HG03025 (cell line): ENCODE results near the gene TMEM270.

ENCODE experiments used
- ATAC-seq: cut with Tn5 transposase; IDR thresholded peaks from one replicate; pipeline ENCODE4 v1.9.1; 2021; ENCODE audit warnings: mild to moderate bottlenecking, moderate library complexity; ENCODE audit not compliant: unreplicated experiment, low FRiP score

The TMEM270 gene

GRCh38 chr7:73851410-73852338, 9.3 kb upstream of the TMEM270 start:
- peak; percentile 73 for ATAC-seq

GRCh38 chr7:73852500-73852899, 8.5 kb upstream of the TMEM270 start:
- no peak for ATAC-seq

- ATAC-seq, result no peak
Observed at GRCh38 chr7:73856941-73857340, 4.0 kb upstream of the TMEM270 start.

- no peak for ATAC-seq
Observed at GRCh38 chr7:73858807-73859206, 2.2 kb upstream of the TMEM270 start.

GRCh38 chr7:73861305-73861704, 346 bp downstream of the TMEM270 start:
- no peak for ATAC-seq

- no peak for ATAC-seq
Observed at GRCh38 chr7:73864981-73865711, 4.2 kb downstream of the TMEM270 start.

- ATAC-seq, result no peak
Observed at GRCh38 chr7:73865738-73866445, 4.9 kb downstream of the TMEM270 start.

GRCh38 chr7:73866446-73866767, 5.4 kb downstream of the TMEM270 start:
- no peak for ATAC-seq

GRCh38 chr7:73869011-73869798, 8.2 kb downstream of the TMEM270 start:
- ATAC-seq, result no peak

- no peak for ATAC-seq
Observed at GRCh38 chr7:73870041-73870492, 9.1 kb downstream of the TMEM270 start.

- ATAC-seq, result no peak
Observed at GRCh38 chr7:73871163-73872011, 10.4 kb downstream of the TMEM270 start.

GRCh38 chr7:73872056-73872908, 11.3 kb downstream of the TMEM270 start:
- ATAC-seq, result no peak

- ATAC-seq, result no peak
Observed at GRCh38 chr7:73876361-73876760, 15.4 kb downstream of the TMEM270 start.

- no peak for ATAC-seq
Observed at GRCh38 chr7:73876973-73877372, 16.0 kb downstream of the TMEM270 start.

GRCh38 chr7:73879977-73880681, 19.2 kb downstream of the TMEM270 start:
- ATAC-seq, result no peak

GRCh38 chr7:73880755-73881328, 19.9 kb downstream of the TMEM270 start:
- no peak for ATAC-seq

- no peak for ATAC-seq
Observed at GRCh38 chr7:73881352-73882046, 20.5 kb downstream of the TMEM270 start.
